Naive B cell (primary cell): Measurements from ENCODE around the gene USP47. TPM values are rescaled to one million over a fixed set of nuclear protein-coding genes. Genes with fewer than 3 reads are reported as not detected.

Source experiments
- ATAC-seq, 2 donors: fragments of 150-1000 bp; cut with Tn5 transposase; 2 replicates each; pipeline ENCODE4 v1.10.0; 2021; ENCODE audit warnings: low read depth in 2 of 2, mild to moderate bottlenecking in 2 of 2, moderate library complexity in 2 of 2
- DNase-seq: peaks from one replicate; pipeline ENCODE4 v3.0.0; 2022
- H3K27ac Mint-ChIP-seq, 6 donors: one replicate each; pipeline ENCODE4 v1.8.0; 2020 to 2022; ENCODE audit warnings: mild to moderate bottlenecking in 6 of 6, mixed read lengths in 6 of 6, moderate library complexity in 5 of 6, inconsistent platforms in 2 of 6
- H3K27me3 Mint-ChIP-seq, 3 donors: one replicate each; pipeline ENCODE4 v1.8.0; 2021 to 2022; ENCODE audit warnings: mixed read lengths in 3 of 3, mild to moderate bottlenecking in 1 of 3
- H3K36me3 Mint-ChIP-seq, 2 donors: one replicate each; pipeline ENCODE4 v1.8.0; 2020 to 2022; ENCODE audit warnings: mixed read lengths in 2 of 2, inconsistent platforms in 1 of 2, mild to moderate bottlenecking in 1 of 2
- H3K4me1 Mint-ChIP-seq, 3 donors: one replicate each; pipeline ENCODE4 v1.8.0; 2020 to 2022; ENCODE audit warnings: mixed read lengths in 3 of 3, inconsistent platforms in 1 of 3, mild to moderate bottlenecking in 1 of 3, moderate library complexity in 1 of 3
- H3K4me3 Mint-ChIP-seq, 8 donors: one replicate each; pipeline ENCODE4 v1.8.0; 2020 to 2022; ENCODE audit warnings: mild to moderate bottlenecking in 8 of 8, mixed read lengths in 8 of 8, moderate library complexity in 8 of 8, inconsistent platforms in 2 of 8
- H3K9me3 Mint-ChIP-seq, 7 donors: one replicate each; pipeline ENCODE4 v1.8.0; 2020 to 2022; ENCODE audit warnings: mixed read lengths in 7 of 7, mild to moderate bottlenecking in 5 of 7, inconsistent platforms in 2 of 7, moderate library complexity in 1 of 7
- polyA plus RNA-seq, 6 donors: library from polyadenylated mRNA; unstranded; fragments of 300-500 nt; fragmentation: Illumina TruSeq; gene quantifications; one replicate each; pipeline ENCODE4 v1.2.3, GENCODE V29; 2021; ENCODE audit warnings: low read depth in 6 of 6

The USP47 gene
- polyA plus RNA-seq, 6 donors from 2014 or later, result 28.5 to 51.7 (median 33.3) TPM

- H3K9me3 Mint-ChIP-seq, result no peaks in the 10 kb centered on the region
- H3K4me1 Mint-ChIP-seq, result peaks cover 8 to 14% (median 11%) of the 10 kb centered on the region in 3 donors
- no peak for DNase-seq
- no peak overlapping the region for H3K4me3 Mint-ChIP-seq
- H3K36me3 Mint-ChIP-seq, result peaks cover 8 to 12% of the 10 kb centered on the region in 2 donors
- peak overlapping the region in 1 of 6 donors; percentile 69 for H3K27ac Mint-ChIP-seq
- no peak for ATAC-seq
- H3K27me3 Mint-ChIP-seq, result peaks cover 0 to 16% (median 2%) of the 10 kb centered on the region in 3 donors
Measured at GRCh38 chr11:11960687-11961086, 118.9 kb downstream of the USP47 start.

GRCh38 chr11:11961399-11962028 is 119.7 kb downstream of the USP47 start:
- no peak overlapping the region for H3K4me3 Mint-ChIP-seq
- H3K4me1 Mint-ChIP-seq, result peaks cover 8 to 14% (median 11%) of the 10 kb centered on the region in 3 donors
- peaks cover under 1 to 4% of the 10 kb centered on the region in 2 donors for H3K36me3 Mint-ChIP-seq
- no peaks in the 10 kb centered on the region for H3K9me3 Mint-ChIP-seq
- peaks cover 0 to 24% (median 10%) of the 10 kb centered on the region in 3 donors for H3K27me3 Mint-ChIP-seq
- ATAC-seq (no peak), DNase-seq (no peak)
- H3K27ac Mint-ChIP-seq, result peak overlapping the region in 1 of 6 donors; percentile 38

GRCh38 chr11:11963067-11963466 is 121.3 kb downstream of the USP47 start:
- H3K27ac Mint-ChIP-seq, result no peak overlapping the region
- no peaks in the 10 kb centered on the region for H3K36me3 Mint-ChIP-seq
- H3K4me1 Mint-ChIP-seq, result peaks cover 8 to 14% (median 11%) of the 10 kb centered on the region in 3 donors
- H3K27me3 Mint-ChIP-seq, result peaks cover 0 to 29% (median 15%) of the 10 kb centered on the region in 3 donors
- ATAC-seq (no peak), DNase-seq (no peak)
- no peaks in the 10 kb centered on the region for H3K9me3 Mint-ChIP-seq
- H3K4me3 Mint-ChIP-seq, result no peak overlapping the region

GRCh38 chr11:11963842-11964773 is 122.3 kb downstream of the USP47 start:
- Mint-ChIP-seq H3K36me3 (no peaks in the 10 kb centered on the region), H3K4me3 (no peak overlapping the region), H3K4me1 (peaks cover 8 to 14% (median 11%) of the 10 kb centered on the region in 3 donors), H3K27ac (no peak overlapping the region), H3K9me3 (no peaks in the 10 kb centered on the region), H3K27me3 (peaks cover 0 to 29% (median 15%) of the 10 kb centered on the region in 3 donors)
- DNase-seq (no peak), ATAC-seq (no peak)

GRCh38 chr11:11964774-11965150 is 123.0 kb downstream of the USP47 start:
- DNase-seq (no peak), ATAC-seq (no peak)
- H3K27ac Mint-ChIP-seq, result no peak overlapping the region
- H3K4me1 Mint-ChIP-seq, result peaks cover 8 to 14% (median 11%) of the 10 kb centered on the region in 3 donors
- H3K9me3 Mint-ChIP-seq, result no peaks in the 10 kb centered on the region
- no peak overlapping the region for H3K4me3 Mint-ChIP-seq
- H3K36me3 Mint-ChIP-seq, result no peaks in the 10 kb centered on the region
- peaks cover 0 to 29% (median 15%) of the 10 kb centered on the region in 3 donors for H3K27me3 Mint-ChIP-seq

- Mint-ChIP-seq H3K27me3 (peaks cover 0 to 34% (median 15%) of the 10 kb centered on the region in 3 donors), H3K4me1 (peaks cover 8 to 9% (median 8%) of the 10 kb centered on the region in 3 donors), H3K27ac (peak overlapping the region in 2 of 6 donors; percentile 39 to 75), H3K4me3 (peak overlapping the region in 1 of 8 donors; percentile 42), H3K36me3 (no peaks in the 10 kb centered on the region), H3K9me3 (no peaks in the 10 kb centered on the region)
- ATAC-seq (no peak), DNase-seq (no peak)
Measured at GRCh38 chr11:11965192-11965591, 123.4 kb downstream of the USP47 start.

- H3K36me3 Mint-ChIP-seq, result no peaks in the 10 kb centered on the region
- H3K27me3 Mint-ChIP-seq, result peaks cover 0 to 37% (median 15%) of the 10 kb centered on the region in 3 donors
Measured at GRCh38 chr11:11965656-11966353, 124.0 kb downstream of the USP47 start.

GRCh38 chr11:11966354-11966741 is 124.6 kb downstream of the USP47 start:
- no peak for DNase-seq
- no peak for ATAC-seq
- Mint-ChIP-seq H3K27me3 (peaks cover 0 to 37% (median 15%) of the 10 kb centered on the region in 3 donors), H3K4me1 (no peaks in the 10 kb centered on the region), H3K4me3 (no peak overlapping the region), H3K36me3 (no peaks in the 10 kb centered on the region), H3K27ac (no peak overlapping the region), H3K9me3 (no peaks in the 10 kb centered on the region)

More at GRCh38 chr11:11965656-11966353, 124.0 kb downstream of the USP47 start:
- ATAC-seq (no peak), DNase-seq (no peak)
- Mint-ChIP-seq H3K27ac (peak overlapping the region in 2 of 6 donors; percentile 39 to 75), H3K4me3 (peak overlapping the region in 1 of 8 donors; percentile 22), H3K4me1 (peaks cover 2 to 3% (median 2%) of the 10 kb centered on the region in 3 donors), H3K9me3 (no peaks in the 10 kb centered on the region)

- no peak overlapping the region for H3K4me3 Mint-ChIP-seq
- H3K36me3 Mint-ChIP-seq, result no peaks in the 10 kb centered on the region
- peak overlapping the region in 1 of 6 donors; percentile 56 for H3K27ac Mint-ChIP-seq
- DNase-seq (peak; percentile 9), ATAC-seq (peak; percentile 49 to 66)
- H3K9me3 Mint-ChIP-seq, result no peaks in the 10 kb centered on the region
- no peaks in the 10 kb centered on the region for H3K4me1 Mint-ChIP-seq
- H3K27me3 Mint-ChIP-seq, result peaks cover 0 to 37% (median 15%) of the 10 kb centered on the region in 3 donors
Measured at GRCh38 chr11:11966826-11967668, 125.3 kb downstream of the USP47 start.

GRCh38 chr11:11967669-11968510 is 126.1 kb downstream of the USP47 start:
- Mint-ChIP-seq H3K9me3 (no peaks in the 10 kb centered on the region), H3K36me3 (no peaks in the 10 kb centered on the region), H3K27ac (no peak overlapping the region), H3K4me1 (no peaks in the 10 kb centered on the region), H3K4me3 (no peak overlapping the region), H3K27me3 (peaks cover 0 to 37% (median 15%) of the 10 kb centered on the region in 3 donors)
- DNase-seq (no peak), ATAC-seq (no peak)

GRCh38 chr11:11968511-11969280 is 126.9 kb downstream of the USP47 start:
- H3K4me3 Mint-ChIP-seq, result no peak overlapping the region
- H3K27ac Mint-ChIP-seq, result peak overlapping the region in 1 of 6 donors; percentile 84
- no peaks in the 10 kb centered on the region for H3K9me3 Mint-ChIP-seq
- ATAC-seq, result no peak
- H3K27me3 Mint-ChIP-seq, result peaks cover 0 to 37% (median 15%) of the 10 kb centered on the region in 3 donors
- no peak for DNase-seq
- H3K4me1 Mint-ChIP-seq, result no peaks in the 10 kb centered on the region
- no peaks in the 10 kb centered on the region for H3K36me3 Mint-ChIP-seq
